IPS-15b (cell line): ENCODE measurements around the gene SLC30A2.

Experiments
- H3K27me3 ChIP-seq: one replicate; pipeline ENCODE4 v1.6.1; 2013; ENCODE audit warnings: low read length; ENCODE audit not compliant: control insufficient read depth, insufficient read depth
- H3K36me3 ChIP-seq: one replicate; pipeline ENCODE4 v1.6.1; 2013; ENCODE audit warnings: low read length; ENCODE audit not compliant: control insufficient read depth, insufficient read depth
- H3K4me1 ChIP-seq: one replicate; pipeline ENCODE4 v1.6.1; 2013; ENCODE audit warnings: mild to moderate bottlenecking, low read length; ENCODE audit not compliant: control insufficient read depth, insufficient read depth
- H3K4me3 ChIP-seq: one replicate; pipeline ENCODE4 v1.5.1; 2013; ENCODE audit warnings: low read depth, low read length
- H3K9ac ChIP-seq: one replicate; pipeline ENCODE4 v1.6.1; 2013; ENCODE audit warnings: low read depth, mild to moderate bottlenecking, low read length
- H3K9me3 ChIP-seq: one replicate; pipeline ENCODE4 v1.6.1; 2013; ENCODE audit warnings: mild to moderate bottlenecking, low read length; ENCODE audit not compliant: control insufficient read depth, insufficient read depth

SLC30A2 gene

GRCh38 chr1:25999041-25999800, 46.7 kb downstream of the SLC30A2 start:
- Histone ChIP-seq H3K36me3 (no peaks in the 10 kb centered on the region), H3K9ac (no peak overlapping the region), H3K4me3 (no peak overlapping the region), H3K9me3 (no peaks in the 10 kb centered on the region), H3K27me3 (peaks cover 2% of the 10 kb centered on the region), H3K4me1 (peaks cover 9% of the 10 kb centered on the region)

GRCh38 chr1:25997828-25998761, 47.8 kb downstream of the SLC30A2 start, which contains the start of gene PAFAH2:
PAFAH2 (minus strand) TSS chr1:25998063; CDS start chr1:25990816, 7,247 bp downstream.
- no peaks in the 10 kb centered on the region for H3K36me3 ChIP-seq
- H3K4me1 ChIP-seq = peaks cover 15% of the 10 kb centered on the region
- H3K9ac ChIP-seq = peak within 1 kb of the TSS; percentile 71
- H3K4me3 ChIP-seq = peak within 1 kb of the TSS; percentile 83
- H3K9me3 ChIP-seq = no peaks in the 10 kb centered on the region
- H3K27me3 ChIP-seq = peaks cover 2% of the 10 kb centered on the region

- Histone ChIP-seq H3K4me3 (peak overlapping the region; percentile 83), H3K9me3 (no peaks in the 10 kb centered on the region), H3K27me3 (peaks cover 2% of the 10 kb centered on the region), H3K4me1 (peaks cover 15% of the 10 kb centered on the region), H3K9ac (peak overlapping the region; percentile 71), H3K36me3 (no peaks in the 10 kb centered on the region)
Measured at GRCh38 chr1:25996966-25997827, 48.7 kb downstream of the SLC30A2 start.

DNA sequence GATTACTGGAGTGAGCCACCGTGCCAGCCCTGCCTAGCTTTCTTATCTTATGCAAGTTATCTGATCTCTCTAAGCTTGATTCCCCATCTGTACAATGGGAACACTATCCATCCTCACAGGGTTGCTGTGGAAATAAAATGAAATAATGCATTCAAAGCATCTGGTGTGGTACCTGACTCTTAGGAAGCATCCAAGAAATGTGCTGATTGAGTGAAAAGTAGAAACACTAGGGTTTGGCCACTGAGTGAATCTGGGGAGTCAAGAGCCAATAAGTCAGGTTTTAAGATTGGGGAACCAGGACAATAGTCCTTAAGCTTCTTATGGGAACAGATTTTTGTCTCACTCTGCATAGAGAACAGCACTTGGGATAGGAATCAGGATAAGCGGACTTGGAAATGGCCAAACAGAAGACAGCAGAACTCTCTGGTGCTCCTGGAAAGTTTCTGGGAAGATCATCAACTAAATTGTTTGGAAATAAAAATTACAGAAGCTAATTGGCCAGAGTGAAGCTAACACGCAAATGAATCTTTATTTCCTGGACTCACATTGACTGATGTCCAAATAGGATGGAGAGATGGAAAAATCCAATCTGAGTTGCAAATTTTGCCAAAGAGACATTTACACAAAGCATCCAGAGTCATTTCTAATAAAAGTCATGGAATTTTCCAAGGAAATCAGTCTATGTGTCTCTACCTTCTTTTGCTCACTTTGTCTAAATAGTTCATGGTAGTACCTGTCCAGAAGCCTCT, 51.3 kb downstream of the SLC30A2 start:
- no peaks in the 10 kb centered on the region for H3K27me3 ChIP-seq
- H3K4me1 ChIP-seq = peaks cover 15% of the 10 kb centered on the region
- H3K9ac ChIP-seq = no peak overlapping the region
- H3K9me3 ChIP-seq = no peaks in the 10 kb centered on the region
- H3K4me3 ChIP-seq = no peak overlapping the region
- no peaks in the 10 kb centered on the region for H3K36me3 ChIP-seq

DNA sequence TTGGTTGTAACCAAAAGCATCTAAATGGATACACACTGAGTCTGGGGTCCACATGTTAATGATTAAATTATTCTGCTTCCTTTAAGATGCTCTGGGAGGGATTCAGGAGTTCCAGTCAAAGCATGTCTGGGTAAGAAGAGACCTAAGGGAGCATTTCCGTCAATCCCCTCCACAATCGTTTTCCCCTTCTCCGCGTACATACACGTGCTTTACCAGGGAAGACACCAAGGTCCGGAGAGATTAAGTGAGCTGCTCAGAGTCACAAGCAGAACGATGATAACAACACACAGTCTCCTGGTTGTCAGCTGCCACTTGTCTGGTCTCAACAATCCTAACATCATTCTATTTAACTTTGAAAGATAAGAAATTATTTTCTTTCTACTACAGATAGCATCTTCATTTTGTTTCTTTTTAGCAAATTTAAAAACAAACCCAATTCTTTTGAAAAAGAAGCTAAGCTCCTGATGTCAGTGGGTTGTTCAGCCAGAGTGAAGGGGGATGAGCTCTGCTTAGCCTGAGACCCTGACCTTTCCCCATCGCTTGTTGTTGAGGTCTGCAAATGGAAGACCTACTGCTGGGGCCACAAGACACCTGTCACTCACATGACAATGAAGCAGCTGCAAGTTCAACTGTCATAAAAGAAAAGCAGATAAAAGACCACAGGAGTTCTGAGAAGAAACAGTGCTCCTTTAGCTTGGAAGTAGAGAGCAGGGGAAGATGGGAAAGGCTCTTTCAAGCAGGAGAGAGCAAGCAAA, 52.5 kb downstream of the SLC30A2 start:
- H3K27me3 ChIP-seq = no peaks in the 10 kb centered on the region
- H3K4me1 ChIP-seq = peaks cover 10% of the 10 kb centered on the region
- H3K9me3 ChIP-seq = no peaks in the 10 kb centered on the region
- H3K4me3 ChIP-seq = no peak overlapping the region
- H3K36me3 ChIP-seq = no peaks in the 10 kb centered on the region
- no peak overlapping the region for H3K9ac ChIP-seq

GRCh38 chr1:25992689-25993171, 53.2 kb downstream of the SLC30A2 start:
- H3K9ac ChIP-seq = no peak overlapping the region
- H3K4me3 ChIP-seq = no peak overlapping the region
- no peaks in the 10 kb centered on the region for H3K27me3 ChIP-seq
- H3K36me3 ChIP-seq = no peaks in the 10 kb centered on the region
- no peaks in the 10 kb centered on the region for H3K9me3 ChIP-seq
- peaks cover 9% of the 10 kb centered on the region for H3K4me1 ChIP-seq

DNA sequence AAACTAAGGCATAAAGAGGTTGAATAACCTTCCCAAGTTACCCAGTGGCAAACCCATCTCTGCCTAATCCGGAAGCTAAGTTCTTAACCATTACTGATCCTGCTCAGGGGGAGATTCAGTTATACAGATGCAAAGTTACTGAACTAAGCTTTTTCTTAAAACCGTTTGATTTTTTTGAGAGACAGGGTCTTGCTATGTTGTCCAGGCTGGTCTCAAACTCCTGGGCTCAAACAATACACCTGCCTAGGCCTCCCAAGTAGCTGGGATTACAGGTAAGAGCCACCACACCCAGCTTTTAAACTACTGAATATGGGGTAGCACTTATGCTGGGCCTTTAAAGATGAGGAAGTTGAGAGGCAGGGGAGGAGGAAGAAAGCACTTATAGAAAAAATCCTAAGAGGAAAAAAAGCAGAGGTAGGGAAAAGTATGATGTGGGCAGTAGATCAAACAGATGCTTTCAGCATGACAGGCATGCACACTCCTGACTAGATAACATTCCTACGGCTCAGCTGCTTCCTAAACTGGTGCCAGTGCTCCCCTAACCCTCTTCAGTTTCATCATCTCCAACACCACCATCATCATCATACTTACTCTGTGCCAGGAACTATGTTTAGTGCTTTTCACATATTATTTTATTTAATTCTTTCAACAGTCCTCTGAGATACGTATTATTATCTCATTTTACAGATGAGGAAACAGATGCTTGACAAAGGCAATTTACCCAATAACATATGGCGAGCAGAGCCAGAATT, 53.8 kb downstream of the SLC30A2 start:
- no peak overlapping the region for H3K4me3 ChIP-seq
- no peak overlapping the region for H3K9ac ChIP-seq
- H3K27me3 ChIP-seq = no peaks in the 10 kb centered on the region
- H3K4me1 ChIP-seq = peaks cover 9% of the 10 kb centered on the region
- no peaks in the 10 kb centered on the region for H3K9me3 ChIP-seq
- H3K36me3 ChIP-seq = no peaks in the 10 kb centered on the region

GRCh38 chr1:25990702-25991395, 55.1 kb downstream of the SLC30A2 start:
- Histone ChIP-seq H3K4me1 (peaks cover 6% of the 10 kb centered on the region), H3K27me3 (no peaks in the 10 kb centered on the region), H3K9me3 (no peaks in the 10 kb centered on the region), H3K4me3 (no peak overlapping the region), H3K9ac (no peak overlapping the region), H3K36me3 (peaks cover 3% of the 10 kb centered on the region)

GRCh38 chr1:25990251-25990650, 55.7 kb downstream of the SLC30A2 start:
- Histone ChIP-seq H3K9me3 (no peaks in the 10 kb centered on the region), H3K9ac (no peak overlapping the region), H3K4me3 (no peak overlapping the region), H3K27me3 (no peaks in the 10 kb centered on the region), H3K36me3 (peaks cover 3% of the 10 kb centered on the region), H3K4me1 (peaks cover 6% of the 10 kb centered on the region)
